GM23338 (cell line): ENCODE data around the gene NXPH2. TPM values are rescaled to one million over a fixed set of nuclear protein-coding genes. Genes with fewer than 3 reads are reported as not detected.

Experiments
- ATAC-seq: fragments of 200-7000 bp; cut with Tn5 transposase; 3 replicates; pipeline ENCODE4 v1.9.1; 2020
- DNase-seq: peaks from one replicate; pipeline ENCODE4 v3.0.0-alpha.2; 2015; ENCODE audit warnings: low spot score
- H2AFZ ChIP-seq: fragments of 200-600 bp; sonication (generic); 2 replicates; pipeline ENCODE4 v1.8.0; 2016; ENCODE audit warnings: antibody characterized with exemption, mild to moderate bottlenecking, moderate library complexity
- H3F3A ChIP-seq: fragments of 200-600 bp; sonication (generic); replicated peaks from 2 replicates; pipeline ENCODE4 v1.8.0; 2017; ENCODE audit warnings: antibody characterized with exemption, mixed run types, low read depth
- H3K27ac ChIP-seq: fragments of 200-600 bp; sonication (generic); 2 replicates; pipeline ENCODE4 v1.6.1; 2016; ENCODE audit warnings: low read depth
- H3K27me3 ChIP-seq: fragments of 200-600 bp; sonication (generic); 2 replicates; pipeline ENCODE4 v1.8.0; 2016; ENCODE audit warnings: mild to moderate bottlenecking, mixed run types, moderate library complexity; ENCODE audit not compliant: insufficient read depth
- H3K36me3 ChIP-seq: fragments of 200-600 bp; sonication (generic); 2 replicates; pipeline ENCODE4 v1.8.0; 2016; ENCODE audit warnings: mild to moderate bottlenecking; ENCODE audit not compliant: insufficient read depth
- H3K4me1 ChIP-seq: fragments of 200-600 bp; sonication (generic); 2 replicates; pipeline ENCODE4 v1.8.0; 2016; ENCODE audit warnings: mild to moderate bottlenecking, moderate library complexity; ENCODE audit not compliant: insufficient read depth
- H3K4me2 ChIP-seq: fragments of 200-600 bp; sonication (generic); 2 replicates; pipeline ENCODE4 v1.7.1; 2017; ENCODE audit warnings: mixed run types
- H3K4me3 ChIP-seq: fragments of 200-600 bp; sonication (generic); 2 replicates; pipeline ENCODE4 v1.6.1; 2016; ENCODE audit warnings: mixed run types
- H3K79me2 ChIP-seq: fragments of 200-600 bp; sonication (generic); replicated peaks from 2 replicates; pipeline ENCODE4 v1.8.0; 2017; ENCODE audit warnings: mild to moderate bottlenecking; ENCODE audit not compliant: insufficient read depth
- H3K9me2 ChIP-seq: fragments of 200-600 bp; sonication (generic); 2 replicates; pipeline ENCODE4 v1.8.0; 2017; ENCODE audit not compliant: insufficient read depth
- H4K20me1 ChIP-seq: fragments of 200-600 bp; sonication (generic); replicated peaks from 2 replicates; pipeline ENCODE4 v1.8.0; 2017; ENCODE audit warnings: mild to moderate bottlenecking; ENCODE audit not compliant: insufficient read depth
- H3K27ac Mint-ChIP-seq: 2 replicates; pipeline ENCODE4 v1.8.0; 2020; ENCODE audit warnings: inconsistent platforms, mild to moderate bottlenecking, moderate library complexity, mixed read lengths
- H3K27me3 Mint-ChIP-seq: 3 replicates; pipeline ENCODE4 v1.8.0; 2022; ENCODE audit warnings: low read depth, mild to moderate bottlenecking, moderate library complexity, mixed read lengths, inconsistent platforms; ENCODE audit not compliant: insufficient read depth, poor library complexity
- H3K36me3 Mint-ChIP-seq: 3 replicates; pipeline ENCODE4 v1.8.0; 2021; ENCODE audit warnings: low read depth, mild to moderate bottlenecking, inconsistent platforms, moderate library complexity, mixed read lengths
- H3K4me1 Mint-ChIP-seq: 3 replicates; pipeline ENCODE4 v1.8.0; 2020; ENCODE audit warnings: mild to moderate bottlenecking, inconsistent platforms, mixed read lengths
- H3K4me3 Mint-ChIP-seq: 3 replicates; pipeline ENCODE4 v1.8.0; 2021; ENCODE audit warnings: moderate library complexity, mild to moderate bottlenecking, inconsistent platforms, mixed read lengths
- H3K9me3 Mint-ChIP-seq: 3 replicates; pipeline ENCODE4 v1.8.0; 2020; ENCODE audit warnings: moderate library complexity, mild to moderate bottlenecking, inconsistent platforms, mixed read lengths
- CREB1 ChIP-seq: fragments of 250-450 bp; sonication (Bioruptor Pico); IDR thresholded peaks from 2 replicates; pipeline ENCODE4 v1.5.0; 2020; ENCODE audit warnings: low read depth, mild to moderate bottlenecking, moderate library complexity
- CTCF ChIP-seq, 2 experiments: fragments of 200-600 bp in 1 of 2; sonication (generic) in 1 of 2; conservative IDR thresholded peaks; 2 replicates each; pipeline versions ENCODE4 v1.5.1 to v1.6.1; 2016 to 2017; ENCODE audit warnings: antibody characterized with exemption in 2 of 2, low read depth in 2 of 2, mild to moderate bottlenecking in 2 of 2, moderate library complexity in 1 of 2
- JUNB ChIP-seq: IDR thresholded peaks from one replicate; pipeline ENCODE4 v1.6.1; 2016; ENCODE audit warnings: antibody characterized with exemption; ENCODE audit not compliant: unreplicated experiment
- NANOG ChIP-seq: IDR thresholded peaks from 2 replicates; pipeline ENCODE4 v1.6.1; 2016; ENCODE audit warnings: antibody characterized with exemption, borderline replicate concordance
- STAT1 ChIP-seq: IDR thresholded peaks from one replicate; pipeline ENCODE4 v1.6.1; 2016; ENCODE audit warnings: antibody characterized with exemption; ENCODE audit not compliant: unreplicated experiment
- ZNF331 ChIP-seq: fragments of 250-450 bp; sonication (Bioruptor Pico); IDR thresholded peaks from 2 replicates; pipeline ENCODE4 v1.5.0; 2020; ENCODE audit warnings: low read depth, mild to moderate bottlenecking, moderate library complexity
- ZNF462 ChIP-seq: fragments of 250-450 bp; sonication (Bioruptor Pico); IDR thresholded peaks from 2 replicates; pipeline ENCODE4 v1.5.0; 2020; ENCODE audit warnings: mild to moderate bottlenecking, moderate library complexity
- polyA plus RNA-seq: library from polyadenylated mRNA; unstranded; fragments of >200 nt; fragmentation: Nextera tagmentation; extraction: Ambion mirVana; gene quantifications from 2 replicates; pipeline ENCODE4 v1.2.1, GENCODE V29; 2016
- total RNA-seq: library from RNA; depleted of rRNA; stranded (reverse); fragments of >200 nt; shearing (Covaris generic); gene quantifications from 2 replicates; pipeline ENCODE4 v1.2.3, GENCODE V29; 2014

NXPH2 gene
- total and polyA plus RNA-seq, 2 experiments from 2014 or later: 2.7 to 8.3 TPM

GRCh38 chr2:138637061-138637460 is 143.1 kb downstream of the NXPH2 start (continued):
- TF ChIP-seq ZNF462 (CRISPR knock-in tag) (no peak), NANOG (no peak), JUNB (no peak), ZNF331 (CRISPR knock-in tag) (no peak), STAT1 (no peak), CREB1 (CRISPR knock-in tag) (no peak)

GRCh38 chr2:138633049-138633448 is 147.1 kb downstream of the NXPH2 start:
- H3K27ac Mint-ChIP-seq: no peak overlapping the region

More at GRCh38 chr2:138633049-138633448, 147.1 kb downstream of the NXPH2 start:
- no peak overlapping the region for H3K4me2 ChIP-seq
- H3K27ac ChIP-seq: no peak overlapping the region
- Mint-ChIP-seq H3K4me1 (no peaks in the 10 kb centered on the region), H3K4me3 (no peak overlapping the region), H3K27me3 (no peaks in the 10 kb centered on the region), H3K9me3 (peaks cover 10% of the 10 kb centered on the region), H3K36me3 (peaks cover 6% of the 10 kb centered on the region; the same call in 2 of the 3 replicates)
- no peaks in the 10 kb centered on the region for H3K79me2 ChIP-seq
- peaks cover 7% of the 10 kb centered on the region; the same call in 1 of the 2 replicates for H3K36me3 ChIP-seq
- no peaks in the 10 kb centered on the region for H3K9me2 ChIP-seq
- no peak for DNase-seq
- no peaks in the 10 kb centered on the region for H3K4me1 ChIP-seq
- no peaks in the 10 kb centered on the region for H3K27me3 ChIP-seq
- TF ChIP-seq CTCF (conservative IDR thresholded peaks at IDR 0.05; ENCODE audit: low read depth in 2 of 2) (no peak), ZNF331 (CRISPR knock-in tag) (no peak)
- no peaks in the 10 kb centered on the region for H3F3A ChIP-seq
- no peak for ATAC-seq
- no peak overlapping the region for H3K4me3 ChIP-seq
- no peak overlapping the region for H2AFZ ChIP-seq
- H4K20me1 ChIP-seq: no peaks in the 10 kb centered on the region
